B cell (primary cell): ENCODE results near the gene SRP19. TPM values are rescaled to one million over a fixed set of nuclear protein-coding genes. Genes with fewer than 3 reads are reported as not detected.

Source experiments
- ATAC-seq: fragments of 200-7000 bp; cut with Tn5 transposase; one replicate; pipeline ENCODE4 v1.10.0; 2021; ENCODE audit warnings: low read depth, mild to moderate bottlenecking, moderate number of reproducible peaks, moderate library complexity
- CTCF ChIA-PET: fragments of 350-600 bp; sonication (Branson Sonifier 250); formaldehyde crosslinking; loops from one replicate; lab custom pipeline; 2021; ENCODE audit warnings: antibody characterized with exemption, inconsistent platforms; lab: Charles Lee
- POLR2A ChIA-PET: fragments of 350-600 bp; sonication (Branson Sonifier 250); formaldehyde crosslinking; loops from one replicate; lab custom pipeline; 2021; ENCODE audit warnings: antibody characterized with exemption; lab: Charles Lee
- DNase-seq: peaks from one replicate; pipeline ENCODE4 v3.0.0; 2013
- H2AFZ ChIP-seq: 2 replicates; pipeline ENCODE4 v1.6.1; 2012; ENCODE audit warnings: mild to moderate bottlenecking, low read depth, low read length; ENCODE audit not compliant: insufficient read depth, poor library complexity, severe bottlenecking
- H3K27ac ChIP-seq, 2 donors: 1 replicate in 1 of 2; 2 replicates in 1 of 2; pipeline ENCODE4 v1.5.1; 2012 to 2013; ENCODE audit warnings: low read length in 2 of 2, mild to moderate bottlenecking in 2 of 2, moderate library complexity in 1 of 2
- H3K27me3 ChIP-seq, 4 experiments: fragments of 200-600 bp in 1 of 4; sonication (generic) in 1 of 4; replicated peaks in 1 of 4; 1 replicate in 2 of 4; 2 replicates in 2 of 4; pipeline versions ENCODE4 v1.6.1 to v1.7.0; 2013 to 2016; ENCODE audit warnings: low read length in 3 of 4, mild to moderate bottlenecking in 2 of 4, mixed read lengths in 1 of 4, moderate library complexity in 1 of 4; ENCODE audit not compliant: insufficient read depth in 4 of 4, control insufficient read depth in 3 of 4; ENCODE audit errors: control extremely low read depth in 1 of 4
- H3K36me3 ChIP-seq, 2 experiments: replicated peaks in 1 of 2; 1 replicate in 1 of 2; 2 replicates in 1 of 2; pipeline versions ENCODE4 v1.6.1 to v1.7.1; 2013; ENCODE audit warnings: low read length in 1 of 2; ENCODE audit not compliant: insufficient read depth in 2 of 2, control insufficient read depth in 1 of 2; ENCODE audit errors: control extremely low read depth in 1 of 2, extremely low read depth in 1 of 2
- H3K4me1 ChIP-seq, 2 donors: fragments of 200-600 bp in 1 of 2; sonication (generic) in 1 of 2; 1 replicate in 1 of 2; 2 replicates in 1 of 2; pipeline versions ENCODE4 v1.5.1 to v1.6.1; 2013 to 2017; ENCODE audit warnings: low read length in 2 of 2; ENCODE audit not compliant: control insufficient read depth in 2 of 2, insufficient read depth in 2 of 2
- H3K4me2 ChIP-seq: replicated peaks from 2 replicates; pipeline ENCODE3; 2012; ENCODE audit warnings: mild to moderate bottlenecking, low read depth, low read length; ENCODE audit not compliant: poor library complexity, severe bottlenecking
- H3K4me3 ChIP-seq, 5 experiments: fragments of 200-600 bp in 1 of 5; sonication (generic) in 1 of 5; 1 replicate in 3 of 5; 2 replicates in 2 of 5; pipeline versions ENCODE4 v1.5.1 to v1.7.0; 2011 to 2016; ENCODE audit warnings: low read length in 4 of 5, mild to moderate bottlenecking in 4 of 5, low read depth in 2 of 5, control low read depth in 1 of 5, moderate library complexity in 1 of 5; ENCODE audit not compliant: insufficient read depth in 1 of 5; ENCODE audit errors: control extremely low read depth in 1 of 5, extremely low read depth in 1 of 5
- H3K79me2 ChIP-seq: fragments of 200-600 bp; sonication (generic); one replicate; pipeline ENCODE4 v1.6.0; 2016; ENCODE audit warnings: low read length; ENCODE audit not compliant: control insufficient read depth, insufficient read depth
- H3K9ac ChIP-seq: fragments of 200-600 bp; sonication (generic); 2 replicates; pipeline ENCODE4 v1.6.1; 2017; ENCODE audit warnings: mild to moderate bottlenecking, low read length, moderate library complexity
- H3K9me3 ChIP-seq, 3 donors: one replicate each; pipeline versions ENCODE4 v1.6.1 to v1.7.1; 2013; ENCODE audit warnings: low read length in 2 of 3; ENCODE audit not compliant: control insufficient read depth in 2 of 3, insufficient read depth in 1 of 3; ENCODE audit errors: control extremely low read depth in 1 of 3
- H4K20me1 ChIP-seq: 2 replicates; pipeline ENCODE4 v1.6.0; 2012; ENCODE audit warnings: mild to moderate bottlenecking, low read length; ENCODE audit not compliant: insufficient read depth, control insufficient read depth, poor library complexity, severe bottlenecking
- H3K27ac Mint-ChIP-seq: one replicate; pipeline ENCODE4 v1.8.0; 2021; ENCODE audit warnings: mixed read lengths
- H3K27me3 Mint-ChIP-seq: one replicate; pipeline ENCODE4 v1.8.0; 2021; ENCODE audit warnings: mixed read lengths
- H3K4me1 Mint-ChIP-seq: one replicate; pipeline ENCODE4 v1.8.0; 2021; ENCODE audit warnings: mixed read lengths
- H3K4me3 Mint-ChIP-seq: one replicate; pipeline ENCODE4 v1.8.0; 2021; ENCODE audit warnings: mixed read lengths
- H3K9me3 Mint-ChIP-seq: one replicate; pipeline ENCODE4 v1.8.0; 2022; ENCODE audit warnings: mixed read lengths; ENCODE audit not compliant: insufficient read depth
- EZH2 ChIP-seq: IDR thresholded peaks from 2 replicates; pipeline ENCODE4 v1.6.1; 2012; ENCODE audit warnings: borderline replicate concordance, low read depth, mild to moderate bottlenecking, moderate library complexity, low read length; ENCODE audit not compliant: insufficient read depth, poor library complexity, severe bottlenecking
- WGBS: methylation state at CpG from one replicate; pipeline ENCODE4 v1.1.5; 2013; ENCODE audit warnings: missing lambda C conversion rate; ENCODE audit not compliant: insufficient coverage; 5-methylcytosine and 5-hydroxymethylcytosine counted together
- intact Hi-C: fragments of 100-400 bp; cut with micrococcal nuclease; formaldehyde crosslinking; loops from one replicate; pipeline ENCODE4 v1.10.0; 2022
- polyA plus RNA-seq: library from polyadenylated mRNA; depleted of rRNA; stranded (reverse); fragments of >200 nt; gene quantifications from 2 replicates; pipeline ENCODE4 v1.2.3, GENCODE V29; 2012
- total RNA-seq, 2 donors: library from RNA; stranded (reverse); fragments of 120-200 nt in 1 of 2; gene quantifications; 1 replicate in 1 of 2; 2 replicates in 1 of 2; pipeline versions ENCODE4 v1.2.3 to v1.2.4, GENCODE V29; 2013 to 2022
- TF ChIP-seq, protein P1 (sequence below): fragments of 200-600 bp; IDR thresholded peaks from one replicate; pipeline ENCODE4 v1.8.0; 2022; ENCODE audit warnings: antibody characterized with exemption, mild to moderate bottlenecking

SRP19 gene
- total and polyA plus RNA-seq, 2 donors (not counting 1 experiment from before 2014, with no cell fraction given), result 17.7 to 41.5 TPM

GRCh38 chr5:112846556-112846955 is 14.5 kb upstream of the SRP19 start:
- Histone ChIP-seq H3K9ac (no peak overlapping the region), H3K79me2 (no peaks in the 10 kb centered on the region), H3K36me3 (no peaks in the 10 kb centered on the region), H3K27ac (no peak overlapping the region), H3K9me3 (no peaks in the 10 kb centered on the region), H3K4me3 (no peak overlapping the region), H4K20me1 (no peaks in the 10 kb centered on the region), H3K4me2 (no peak overlapping the region), H3K27me3 (no peaks in the 10 kb centered on the region), H3K4me1 (peaks cover 0 to 9% of the 10 kb centered on the region in 2 donors), H2AFZ (no peak overlapping the region)
- Mint-ChIP-seq H3K4me1 (peaks cover 5% of the 10 kb centered on the region), H3K27ac (peak overlapping the region; percentile 50), H3K4me3 (no peak overlapping the region), H3K27me3 (peaks cover 3% of the 10 kb centered on the region), H3K9me3 (no peaks in the 10 kb centered on the region)
- intact Hi-C loops, result loop anchor here (5.0 to 10.0 kb wide), 3 partner anchors 52 to 116 kb away; no protein-coding TSS in a partner anchor
- TF ChIP-seq, protein P1, sequence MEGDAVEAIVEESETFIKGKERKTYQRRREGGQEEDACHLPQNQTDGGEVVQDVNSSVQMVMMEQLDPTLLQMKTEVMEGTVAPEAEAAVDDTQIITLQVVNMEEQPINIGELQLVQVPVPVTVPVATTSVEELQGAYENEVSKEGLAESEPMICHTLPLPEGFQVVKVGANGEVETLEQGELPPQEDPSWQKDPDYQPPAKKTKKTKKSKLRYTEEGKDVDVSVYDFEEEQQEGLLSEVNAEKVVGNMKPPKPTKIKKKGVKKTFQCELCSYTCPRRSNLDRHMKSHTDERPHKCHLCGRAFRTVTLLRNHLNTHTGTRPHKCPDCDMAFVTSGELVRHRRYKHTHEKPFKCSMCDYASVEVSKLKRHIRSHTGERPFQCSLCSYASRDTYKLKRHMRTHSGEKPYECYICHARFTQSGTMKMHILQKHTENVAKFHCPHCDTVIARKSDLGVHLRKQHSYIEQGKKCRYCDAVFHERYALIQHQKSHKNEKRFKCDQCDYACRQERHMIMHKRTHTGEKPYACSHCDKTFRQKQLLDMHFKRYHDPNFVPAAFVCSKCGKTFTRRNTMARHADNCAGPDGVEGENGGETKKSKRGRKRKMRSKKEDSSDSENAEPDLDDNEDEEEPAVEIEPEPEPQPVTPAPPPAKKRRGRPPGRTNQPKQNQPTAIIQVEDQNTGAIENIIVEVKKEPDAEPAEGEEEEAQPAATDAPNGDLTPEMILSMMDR, result no peak
- TF ChIP-seq EZH2, result no peak
- POLR2A ChIA-PET, result no interaction called here
- CTCF ChIA-PET, result interaction anchor here (1.4 kb wide), 1 partner anchor 13 kb away, joined by 4 read pairs; no protein-coding TSS in a partner anchor
- no peak for DNase-seq
- ATAC-seq, result no peak
- 97% methylated on average over 5 of the region's 5 CpGs for WGBS

DNA sequence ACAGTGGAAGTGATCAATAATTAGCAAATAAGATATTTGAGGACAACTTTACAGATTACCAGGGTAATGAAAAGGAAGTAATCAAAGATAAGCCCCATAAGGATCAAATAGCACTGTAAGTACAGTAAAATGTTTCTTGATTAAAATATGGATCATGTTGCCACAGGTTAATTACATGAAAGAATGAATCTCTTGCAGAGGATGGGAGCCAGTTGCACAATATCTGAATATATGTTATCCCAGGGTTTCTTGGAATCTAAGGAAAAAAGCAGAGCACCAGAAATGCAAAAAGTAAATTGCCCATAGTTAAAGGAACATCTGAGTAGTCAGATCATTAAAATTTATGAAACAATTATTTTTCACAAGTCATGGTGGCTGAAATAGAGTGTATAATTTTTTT is 13.8 kb upstream of the SRP19 start:
- no peaks in the 10 kb centered on the region for H4K20me1 ChIP-seq
- H3K4me2 ChIP-seq, result no peak overlapping the region
- H2AFZ ChIP-seq, result no peak overlapping the region
- TF ChIP-seq, protein P1, result no peak
- no peak for TF ChIP-seq EZH2
- H3K27ac ChIP-seq, result no peak overlapping the region
- no peak overlapping the region for H3K4me3 ChIP-seq
- Mint-ChIP-seq H3K4me1 (peaks cover 5% of the 10 kb centered on the region), H3K9me3 (no peaks in the 10 kb centered on the region), H3K4me3 (no peak overlapping the region), H3K27ac (no peak overlapping the region), H3K27me3 (peaks cover 3% of the 10 kb centered on the region)
- DNase-seq, result no peak
- no peak overlapping the region for H3K9ac ChIP-seq
- peaks cover 0 to 9% of the 10 kb centered on the region in 2 donors for H3K4me1 ChIP-seq
- no peak for ATAC-seq
- no peaks in the 10 kb centered on the region for H3K9me3 ChIP-seq
- H3K27me3 ChIP-seq, result no peaks in the 10 kb centered on the region
- CTCF ChIA-PET, result no interaction called here
- intact Hi-C loops, result loop anchor here (5.0 to 10.0 kb wide), 3 partner anchors 53 to 115 kb away; no protein-coding TSS in a partner anchor
- H3K79me2 ChIP-seq, result no peaks in the 10 kb centered on the region
- no peaks in the 10 kb centered on the region for H3K36me3 ChIP-seq
- POLR2A ChIA-PET, result no interaction called here
